Measurements from ENCODE around the gene MATK. TPM values are rescaled to one million over a fixed set of nuclear protein-coding genes. Genes with fewer than 3 reads are reported as not detected.

Gene MATK
- total RNA-seq, 1 experiment from 2014 or later: 0.29 TPM

DNA sequence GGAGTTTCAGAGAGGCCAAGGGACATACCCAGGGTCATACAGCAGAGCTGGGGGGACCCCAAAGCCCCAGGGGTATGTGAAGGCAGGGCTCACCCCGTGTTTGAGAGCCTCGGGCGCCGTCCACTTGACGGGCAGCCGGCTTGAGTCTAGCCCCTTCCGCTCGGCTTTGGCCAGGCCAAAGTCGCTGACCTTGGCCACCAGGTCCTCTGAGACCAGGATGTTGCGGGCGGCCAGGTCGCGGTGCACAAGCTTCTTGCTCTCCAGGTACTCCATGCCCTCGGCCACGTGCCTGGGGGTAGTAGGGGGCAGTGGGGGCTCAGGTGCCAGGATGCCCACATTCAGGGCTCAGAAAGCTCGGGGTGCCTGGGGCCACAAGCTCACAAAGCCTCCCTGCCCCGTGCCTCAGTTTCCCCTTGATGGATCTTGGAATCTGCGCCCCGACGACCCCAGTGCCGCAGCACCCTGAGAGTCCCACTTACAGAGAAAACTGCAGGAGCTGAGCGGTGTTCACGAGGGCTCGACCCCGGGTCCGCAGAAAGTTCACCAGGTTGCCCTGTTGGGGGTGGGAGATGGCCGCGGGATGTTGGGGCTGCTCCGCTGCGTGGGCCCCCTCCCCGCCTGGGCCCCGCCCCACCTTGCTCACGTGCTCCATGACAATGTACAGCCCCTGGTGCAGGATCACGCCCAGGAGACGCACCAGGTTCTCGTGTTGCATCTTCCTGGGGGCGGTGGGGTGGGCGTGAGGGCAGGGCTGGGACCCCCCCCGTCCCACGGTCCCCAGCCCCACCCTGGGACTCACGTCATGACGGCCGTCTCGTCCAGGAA is 7.1 kb downstream of the MATK start:
- Mint-ChIP-seq H3K27ac (ENCODE audit: unreplicated experiment) (no peak overlapping the region), H3K4me1 (ENCODE audit: low read depth, unreplicated experiment) (no peaks in the 10 kb centered on the region), H3K36me3 (ENCODE audit: insufficient read depth, unreplicated experiment) (no peaks in the 10 kb centered on the region), H3K27me3 (ENCODE audit: insufficient read depth, unreplicated experiment) (no peaks in the 10 kb centered on the region), H3K4me3 (ENCODE audit: unreplicated experiment) (no peak overlapping the region), H3K9me3 (ENCODE audit: unreplicated experiment) (peaks cover 11% of the 10 kb centered on the region)
- Histone ChIP-seq H3K36me3 (ENCODE audit: control insufficient read depth, insufficient read depth, low read length) (no peaks in the 10 kb centered on the region), H3K9me3 (peaks cover 19% of the 10 kb centered on the region; the same call in 1 of the 2 replicates), H3K4me1 (no peaks in the 10 kb centered on the region), H3K27me3 (replicated peaks; ENCODE audit: control insufficient read depth, insufficient read depth, low read length) (no peaks in the 10 kb centered on the region), H3K4me3 (ENCODE audit: low read depth, low read length) (no peak overlapping the region)
- TF ChIP-seq, protein P1, sequence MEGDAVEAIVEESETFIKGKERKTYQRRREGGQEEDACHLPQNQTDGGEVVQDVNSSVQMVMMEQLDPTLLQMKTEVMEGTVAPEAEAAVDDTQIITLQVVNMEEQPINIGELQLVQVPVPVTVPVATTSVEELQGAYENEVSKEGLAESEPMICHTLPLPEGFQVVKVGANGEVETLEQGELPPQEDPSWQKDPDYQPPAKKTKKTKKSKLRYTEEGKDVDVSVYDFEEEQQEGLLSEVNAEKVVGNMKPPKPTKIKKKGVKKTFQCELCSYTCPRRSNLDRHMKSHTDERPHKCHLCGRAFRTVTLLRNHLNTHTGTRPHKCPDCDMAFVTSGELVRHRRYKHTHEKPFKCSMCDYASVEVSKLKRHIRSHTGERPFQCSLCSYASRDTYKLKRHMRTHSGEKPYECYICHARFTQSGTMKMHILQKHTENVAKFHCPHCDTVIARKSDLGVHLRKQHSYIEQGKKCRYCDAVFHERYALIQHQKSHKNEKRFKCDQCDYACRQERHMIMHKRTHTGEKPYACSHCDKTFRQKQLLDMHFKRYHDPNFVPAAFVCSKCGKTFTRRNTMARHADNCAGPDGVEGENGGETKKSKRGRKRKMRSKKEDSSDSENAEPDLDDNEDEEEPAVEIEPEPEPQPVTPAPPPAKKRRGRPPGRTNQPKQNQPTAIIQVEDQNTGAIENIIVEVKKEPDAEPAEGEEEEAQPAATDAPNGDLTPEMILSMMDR (IDR thresholded peaks at IDR 0.05; ENCODE audit: insufficient read depth in 1 of 2, low read depth in 1 of 2, low read length in 1 of 2, severe bottlenecking in 1 of 2, unreplicated experiment in 1 of 2): no peak
- no peak for DNase-seq
- intact Hi-C loops (cut with micrococcal nuclease; ENCODE audit: unreplicated experiment): no loop called here
- no TSS peak for BruUV-seq (replicated peaks)
- CTCF ChIA-PET: no interaction called here
- POLR2A ChIA-PET: no interaction called here

DNA sequence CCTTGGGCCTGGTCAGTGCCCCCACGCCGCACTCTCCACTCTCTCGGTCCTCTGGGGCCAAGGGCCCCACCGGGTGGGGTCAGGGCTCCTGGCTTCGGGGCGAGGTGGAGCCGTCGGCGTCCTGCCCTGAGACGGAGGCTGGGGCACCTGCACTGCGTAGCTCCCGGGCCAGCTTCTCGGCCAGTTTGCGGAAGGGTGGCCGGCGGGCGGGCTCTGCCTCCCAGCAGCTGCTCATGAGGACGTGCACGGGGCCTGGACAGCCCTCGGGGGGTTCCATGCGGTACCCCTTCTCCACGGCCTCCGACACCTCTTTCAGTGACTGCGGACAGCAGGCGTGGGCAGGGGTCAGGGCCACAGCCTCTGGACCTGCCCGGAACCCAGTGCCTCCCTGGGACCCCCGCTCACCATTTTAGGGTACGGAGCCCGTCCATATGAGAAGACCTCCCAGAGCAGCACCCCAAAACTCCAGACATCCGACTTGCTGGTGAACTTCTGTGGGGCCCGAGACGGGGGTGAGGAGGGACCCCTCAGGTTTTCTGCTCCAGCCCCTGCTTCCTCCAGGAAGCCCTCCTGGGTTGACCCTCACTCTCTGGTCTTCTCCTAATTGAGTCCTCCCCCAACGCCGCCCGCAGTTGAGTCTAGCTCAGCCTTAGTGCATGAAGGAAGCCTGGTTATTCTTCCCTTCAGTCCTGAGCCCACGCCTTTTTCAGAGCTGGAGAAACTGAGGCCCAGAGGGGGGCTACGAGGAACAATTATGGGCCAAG is 7.9 kb downstream of the MATK start:
- TF ChIP-seq, protein P1 (IDR thresholded peaks at IDR 0.05; ENCODE audit: insufficient read depth in 1 of 2, low read depth in 1 of 2, low read length in 1 of 2, severe bottlenecking in 1 of 2, unreplicated experiment in 1 of 2): no peak
- Histone ChIP-seq H3K27me3 (replicated peaks; ENCODE audit: control insufficient read depth, insufficient read depth, low read length) (no peaks in the 10 kb centered on the region), H3K36me3 (ENCODE audit: control insufficient read depth, insufficient read depth, low read length) (no peaks in the 10 kb centered on the region), H3K4me3 (ENCODE audit: low read depth, low read length) (no peak overlapping the region), H3K9me3 (peaks cover 19% of the 10 kb centered on the region; the same call in 1 of the 2 replicates), H3K4me1 (no peaks in the 10 kb centered on the region)
- no peaks in the 10 kb centered on the region for H3K36me3 Mint-ChIP-seq (ENCODE audit: insufficient read depth, unreplicated experiment)
- POLR2A ChIA-PET: no interaction called here
- no TSS peak for BruUV-seq (replicated peaks)
- no peaks in the 10 kb centered on the region for H3K27me3 Mint-ChIP-seq (ENCODE audit: insufficient read depth, unreplicated experiment)
- no peak for DNase-seq
- CTCF ChIA-PET: no interaction called here
- intact Hi-C loops (cut with micrococcal nuclease; ENCODE audit: unreplicated experiment): no loop called here
- no peaks in the 10 kb centered on the region for H3K4me1 Mint-ChIP-seq (ENCODE audit: low read depth, unreplicated experiment)
- H3K27ac Mint-ChIP-seq (ENCODE audit: unreplicated experiment): no peak overlapping the region
- H3K4me3 Mint-ChIP-seq (ENCODE audit: unreplicated experiment): no peak overlapping the region
- H3K9me3 Mint-ChIP-seq (ENCODE audit: unreplicated experiment): peaks cover 11% of the 10 kb centered on the region

DNA sequence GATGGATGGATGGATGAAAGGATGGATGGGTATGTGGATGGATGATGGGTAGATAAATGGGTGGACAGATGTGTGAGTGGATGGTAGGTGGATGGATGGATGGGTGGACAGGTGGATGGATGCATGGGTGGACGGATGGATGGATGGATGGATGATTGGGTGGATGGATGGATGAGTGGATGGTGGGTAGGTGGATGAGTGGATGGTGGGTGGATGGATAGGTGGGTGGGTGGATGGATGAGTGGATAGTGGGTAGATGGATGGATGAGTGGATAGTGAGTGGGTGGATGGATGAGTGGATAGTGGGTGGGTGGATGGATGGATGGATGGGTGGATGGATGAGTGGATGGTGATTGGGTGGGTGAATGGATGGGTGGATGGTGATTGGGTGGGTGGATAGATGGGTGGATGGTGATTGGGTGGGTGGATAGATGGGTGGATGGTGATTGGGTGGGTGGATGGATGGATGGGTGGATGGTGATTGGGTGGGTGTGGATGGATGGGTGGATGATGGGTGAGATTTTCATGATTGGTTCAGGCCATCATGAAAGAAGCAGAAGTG is 9.6 kb downstream of the MATK start:
- H3K27ac Mint-ChIP-seq (ENCODE audit: unreplicated experiment): no peak overlapping the region
- no TSS peak for BruUV-seq (replicated peaks)

More for the DNA sequence above, 9.6 kb downstream of the MATK start:
- H3K4me3 ChIP-seq (ENCODE audit: low read depth, low read length): no peak overlapping the region
- Mint-ChIP-seq H3K9me3 (ENCODE audit: unreplicated experiment) (peaks cover 6% of the 10 kb centered on the region), H3K36me3 (ENCODE audit: insufficient read depth, unreplicated experiment) (no peaks in the 10 kb centered on the region), H3K4me1 (ENCODE audit: low read depth, unreplicated experiment) (no peaks in the 10 kb centered on the region), H3K27me3 (ENCODE audit: insufficient read depth, unreplicated experiment) (no peaks in the 10 kb centered on the region), H3K4me3 (ENCODE audit: unreplicated experiment) (no peak overlapping the region)
- TF ChIP-seq, protein P1 (IDR thresholded peaks at IDR 0.05; ENCODE audit: insufficient read depth in 1 of 2, low read depth in 1 of 2, low read length in 1 of 2, severe bottlenecking in 1 of 2, unreplicated experiment in 1 of 2): no peak
- no peaks in the 10 kb centered on the region for H3K27me3 ChIP-seq (replicated peaks; ENCODE audit: control insufficient read depth, insufficient read depth, low read length)
- DNase-seq: no peak
- H3K4me1 ChIP-seq: no peaks in the 10 kb centered on the region
- H3K36me3 ChIP-seq (ENCODE audit: control insufficient read depth, insufficient read depth, low read length): no peaks in the 10 kb centered on the region
- ChIA-PET CTCF (no interaction called here), POLR2A (no interaction called here)
- intact Hi-C loops (cut with micrococcal nuclease; ENCODE audit: unreplicated experiment): no loop called here
- peaks cover 8% of the 10 kb centered on the region; the same call in 1 of the 2 replicates for H3K9me3 ChIP-seq
